GM20000 (cell line): ENCODE results near the gene LEKR1.

Source experiments
- DNase-seq: peaks from one replicate; pipeline ENCODE4 v3.0.0; 2012; ENCODE audit warnings: low spot score
- CTCF ChIP-seq: IDR thresholded peaks from 2 replicates; pipeline ENCODE4 v1.5.1; 2012; ENCODE audit warnings: mild to moderate bottlenecking, control low read depth; ENCODE audit errors: extremely low read depth, missing control alignments

The LEKR1 gene

GRCh38 chr3:156808025-156808424 lies 18.1 kb upstream of the LEKR1 start:
- TF ChIP-seq CTCF = no peak
- DNase-seq = no peak

- DNase-seq = no peak
- no peak for TF ChIP-seq CTCF
Observed at GRCh38 chr3:156811089-156811862, 14.9 kb upstream of the LEKR1 start.

GRCh38 chr3:156812521-156813335 lies 13.4 kb upstream of the LEKR1 start:
- TF ChIP-seq CTCF = no peak
- no peak for DNase-seq

GRCh38 chr3:156814295-156814694 lies 11.9 kb upstream of the LEKR1 start:
- no peak for TF ChIP-seq CTCF
- no peak for DNase-seq

- TF ChIP-seq CTCF = peak; percentile 7
- DNase-seq = peak; percentile 64
Observed at GRCh38 chr3:156816091-156816793, 9.9 kb upstream of the LEKR1 start.

- peak; percentile 89 for DNase-seq
- no peak for TF ChIP-seq CTCF
Observed at GRCh38 chr3:156816794-156817645, 9.1 kb upstream of the LEKR1 start.
